NCI-H345 treated with DMSO at 0.1 percent for 48 hours (cell line): ENCODE data around the gene KCNA3.
A peak's percentile ranks its signal among the peaks of the same experiment; 100 is the strongest.
"Not testable (repeated sequence)": the region's sequence is repeated elsewhere in the genome, so short reads cannot be mapped to it uniquely, and the experiment has no call there.

ENCODE experiments used
- DNase-seq: peaks from one replicate; lab custom pipeline; 2025; ENCODE audit not compliant: unreplicated experiment; lab: John Stamatoyannopoulos, UW

Gene KCNA3

DNA sequence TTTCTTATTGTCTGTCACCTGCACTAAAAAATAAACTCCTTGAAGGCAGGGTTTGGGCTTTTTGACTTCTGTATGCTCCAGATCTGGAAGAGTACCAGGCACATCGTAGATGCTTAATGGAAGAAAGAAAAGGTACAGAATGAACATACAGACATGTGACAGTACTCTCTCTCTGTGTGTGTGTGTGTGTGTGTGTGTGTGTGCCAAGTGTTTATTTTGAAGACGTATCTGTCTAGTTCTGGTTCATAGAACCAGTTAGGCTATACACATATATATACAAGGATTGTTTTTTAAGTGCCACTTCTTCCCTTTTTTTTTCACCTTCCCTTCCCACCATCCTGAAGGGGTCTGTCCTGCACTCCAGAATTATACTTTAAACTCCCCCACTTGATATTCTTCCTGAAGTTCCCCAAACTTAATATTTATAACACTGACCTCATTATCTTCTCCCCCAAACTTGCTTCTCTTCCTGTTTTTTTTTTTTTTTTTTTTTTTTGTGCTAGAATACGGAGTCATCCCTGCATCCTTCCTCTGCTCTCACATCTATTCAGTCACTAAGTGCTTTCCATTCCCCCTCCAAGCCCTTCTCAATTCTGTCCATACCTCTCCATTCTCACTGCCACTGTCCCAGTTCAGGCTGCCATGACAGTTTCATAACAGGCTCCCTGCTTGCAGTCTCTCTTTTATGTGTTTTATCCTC, 5.4 kb upstream of the KCNA3 start:
- no peak for DNase-seq

DNA sequence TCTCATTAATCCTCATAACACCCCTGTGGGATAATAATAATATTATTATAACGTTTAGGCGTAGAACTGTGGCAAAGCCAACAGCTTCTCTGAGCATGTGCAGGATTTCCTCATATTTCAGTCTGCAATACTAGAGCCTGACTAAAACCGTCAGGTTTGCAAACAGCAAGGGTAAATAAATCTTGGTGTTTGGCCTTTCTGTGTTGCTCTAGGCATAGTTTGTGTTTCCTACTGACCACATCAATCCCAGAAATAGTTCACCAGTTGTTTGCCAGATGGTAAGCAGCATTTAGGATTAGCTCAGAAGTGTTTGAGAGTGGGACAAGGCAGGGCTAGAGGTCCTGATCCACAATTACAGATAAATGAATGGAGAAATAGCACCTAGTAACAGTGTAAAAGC, 2.8 kb upstream of the KCNA3 start:
- DNase-seq, result peak; percentile 7

DNA sequence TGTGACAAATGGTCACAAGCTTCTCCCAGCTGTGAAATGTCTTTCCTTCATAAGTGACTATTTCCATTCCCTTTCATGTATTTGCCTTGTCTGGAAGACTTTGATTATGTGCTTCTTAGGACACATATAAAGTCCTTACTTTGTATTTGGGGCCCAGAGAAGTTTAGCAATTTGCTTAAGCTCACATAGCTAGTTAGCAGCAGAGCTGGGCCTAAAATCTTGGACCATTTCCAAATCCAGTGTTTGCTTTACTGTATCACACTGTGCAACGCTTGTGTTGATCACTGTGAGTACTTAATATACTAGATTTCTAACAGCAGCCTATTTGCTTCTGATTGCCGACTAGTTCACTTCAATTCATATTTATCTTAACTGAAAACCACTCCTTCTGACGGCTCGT, 2.2 kb upstream of the KCNA3 start:
- peak; percentile 95 for DNase-seq

DNA sequence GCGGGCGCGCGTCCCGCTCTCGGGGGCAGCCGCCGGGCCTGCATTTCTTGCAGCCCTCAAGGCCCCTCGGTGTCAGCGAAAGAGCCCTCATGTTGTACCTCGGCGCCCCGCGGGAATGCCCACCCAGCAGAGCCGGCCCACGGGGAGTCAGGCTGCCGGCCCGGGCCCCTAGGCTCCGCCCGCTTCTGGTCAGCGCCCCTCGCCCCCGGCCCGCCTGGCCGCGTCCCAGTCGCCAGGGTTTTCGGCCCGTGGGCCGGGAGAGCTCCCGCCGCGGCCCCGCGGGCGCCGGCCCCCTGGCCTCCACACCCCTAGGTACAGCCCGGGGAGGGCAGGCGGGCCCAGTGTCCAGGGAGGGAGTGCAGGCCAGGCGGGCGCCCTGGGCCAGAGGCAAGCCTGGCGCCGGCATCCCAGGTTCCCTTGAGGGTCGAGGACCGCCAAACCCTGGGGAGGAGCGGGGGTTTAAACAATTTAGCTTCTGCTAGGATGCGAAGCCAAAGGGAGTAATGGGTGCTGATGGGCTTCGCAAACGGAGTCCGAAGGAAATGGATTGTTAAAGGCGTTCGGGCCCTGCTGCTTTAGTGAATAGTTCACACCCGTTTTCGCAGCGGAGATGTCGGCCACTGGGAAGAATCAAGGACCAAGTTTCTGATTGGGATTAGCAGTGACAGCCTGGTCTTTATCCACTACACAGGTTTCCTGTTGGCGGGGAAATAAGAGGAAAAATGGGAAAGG, 486 bp upstream of the KCNA3 start:
- no peak for DNase-seq

DNA sequence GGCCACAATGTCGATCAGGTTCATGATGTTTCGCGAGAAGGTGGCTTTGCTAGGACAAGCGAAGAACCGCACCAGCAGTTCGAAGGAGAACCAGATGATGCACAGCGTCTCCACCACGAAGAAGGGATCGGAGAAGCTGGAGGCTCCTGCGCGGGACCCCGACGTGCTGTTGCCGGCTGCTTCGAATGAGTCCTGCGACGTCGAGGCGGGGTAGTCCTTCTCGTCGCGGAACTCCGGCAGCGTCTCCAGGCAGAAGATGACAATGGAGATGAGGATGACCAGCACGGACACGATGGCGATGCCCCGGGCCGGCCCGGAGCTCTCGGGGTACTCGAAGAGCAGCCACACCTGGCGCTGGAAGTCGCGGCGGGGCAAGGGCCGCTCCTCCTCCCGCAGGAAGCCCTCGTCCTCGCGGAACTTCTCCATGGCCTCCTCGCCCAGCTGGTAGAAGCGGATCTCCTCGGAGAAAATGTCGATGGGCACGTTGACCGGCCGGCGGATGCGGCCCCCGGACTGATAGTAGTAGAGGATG, 869 bp downstream of the KCNA3 start:
- no peak for DNase-seq

DNA sequence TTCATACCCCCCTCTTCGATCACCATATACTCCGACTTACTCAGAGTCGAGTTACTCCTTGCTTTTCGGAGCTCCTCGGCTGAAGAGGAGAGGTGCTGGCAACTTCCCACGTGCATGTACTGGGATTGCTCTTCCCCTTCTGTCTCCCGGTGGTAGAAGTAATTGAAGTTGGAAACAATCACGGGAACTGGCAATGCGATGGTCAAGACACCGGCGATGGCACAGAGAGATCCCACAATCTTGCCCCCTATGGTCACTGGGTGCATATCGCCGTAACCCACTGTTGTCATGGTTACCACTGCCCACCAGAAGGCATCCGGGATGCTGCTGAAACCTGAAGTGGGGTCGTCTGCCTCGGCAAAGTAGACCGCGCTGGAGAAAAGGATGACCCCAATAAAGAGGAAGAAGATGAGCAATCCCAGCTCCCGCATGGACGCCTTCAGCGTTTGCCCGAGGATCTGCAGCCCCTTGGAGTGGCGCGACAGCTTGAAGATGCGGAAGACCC, 1.5 kb downstream of the KCNA3 start:
- no peak for DNase-seq

DNA sequence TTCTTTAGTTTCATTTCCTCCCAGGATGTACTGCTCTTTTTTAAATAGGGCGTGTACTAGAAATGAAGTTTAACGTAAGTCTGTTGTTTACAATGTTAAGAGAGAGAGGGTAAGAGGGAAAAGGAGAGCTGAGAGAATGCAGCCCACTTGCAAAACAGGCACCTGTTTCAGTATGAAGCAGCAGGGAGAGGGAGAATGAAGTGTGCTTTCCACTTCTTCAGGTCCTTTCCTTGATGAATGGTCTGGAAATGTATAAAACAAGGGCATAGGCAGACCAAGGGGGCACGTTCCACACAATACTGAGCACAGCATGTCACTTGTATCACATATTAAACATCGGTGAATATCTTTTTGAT, 2.0 kb downstream of the KCNA3 start:
- DNase-seq, result no peak

DNA sequence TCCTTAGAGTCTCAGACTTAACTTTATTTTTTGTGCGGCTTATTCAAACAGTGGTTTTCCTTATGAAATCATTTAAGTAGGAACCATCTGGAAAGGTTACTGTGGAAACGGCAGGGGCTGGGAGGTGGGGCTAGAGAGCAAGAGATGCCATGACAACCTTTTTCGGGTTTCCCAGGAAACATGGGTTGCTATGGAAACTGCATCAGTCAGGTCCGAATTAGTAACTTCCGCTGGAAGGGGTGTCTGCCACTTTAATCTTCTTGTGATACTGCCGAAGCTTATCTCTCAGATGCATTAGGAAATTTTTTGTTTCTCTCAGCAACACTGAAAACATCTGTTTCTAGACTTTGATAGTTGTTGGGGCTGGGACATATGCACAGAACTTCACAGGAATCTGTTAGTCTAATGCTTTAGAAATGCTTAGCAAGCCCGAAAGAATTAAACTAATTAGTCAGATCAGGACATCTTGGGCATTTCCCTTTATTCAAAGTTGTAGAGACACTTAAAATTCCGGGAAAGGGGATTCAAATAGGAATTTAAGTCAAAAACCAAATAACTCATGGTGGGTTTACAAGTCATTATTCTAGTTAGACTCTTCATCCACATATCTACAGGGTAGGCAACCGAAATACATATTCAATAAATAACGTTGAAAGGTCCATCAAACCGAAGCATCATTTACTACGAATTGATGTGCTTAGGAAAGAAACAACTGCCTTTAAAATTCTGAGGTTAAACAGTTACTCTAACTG, 2.6 kb downstream of the KCNA3 start:
- no peak for DNase-seq

DNA sequence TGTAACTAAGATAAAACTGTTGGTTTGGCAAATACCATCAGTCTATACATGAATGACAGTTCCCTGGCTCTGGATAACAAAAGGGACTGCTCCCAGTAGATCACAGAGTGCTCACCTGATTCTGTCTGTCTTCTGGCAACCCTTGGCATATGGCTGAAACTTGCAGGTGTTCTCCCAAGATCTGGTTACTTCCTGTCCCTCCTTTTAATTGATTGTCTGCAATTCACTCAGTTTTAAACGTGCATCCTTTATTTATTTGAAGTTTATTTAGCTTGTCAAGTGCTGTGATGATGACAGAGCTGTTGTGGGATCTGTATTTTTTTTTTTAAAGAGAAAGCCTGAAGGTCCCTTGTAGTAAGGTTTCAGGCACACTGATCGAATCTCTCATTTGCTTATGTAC, 3.4 kb downstream of the KCNA3 start:
- no peak for DNase-seq

DNA sequence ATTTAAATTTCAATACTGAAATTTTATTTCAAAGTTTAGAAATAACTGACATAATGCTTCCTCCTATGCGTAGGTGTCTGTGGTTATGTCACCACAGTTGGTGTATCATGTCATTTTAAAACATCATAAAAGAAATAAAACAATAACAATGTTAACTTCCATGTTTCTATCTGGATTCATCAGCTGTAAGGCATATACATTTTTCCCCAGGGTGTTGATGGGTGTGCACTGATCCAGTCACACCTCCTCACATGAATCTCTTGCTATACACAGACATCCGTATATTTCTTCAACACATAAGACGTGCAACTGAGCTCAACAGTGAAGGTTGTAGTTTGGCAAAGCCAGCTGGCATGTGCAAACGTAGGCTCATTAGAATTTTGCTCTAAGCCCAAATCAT, 6.2 kb downstream of the KCNA3 start:
- no peak for DNase-seq

DNA sequence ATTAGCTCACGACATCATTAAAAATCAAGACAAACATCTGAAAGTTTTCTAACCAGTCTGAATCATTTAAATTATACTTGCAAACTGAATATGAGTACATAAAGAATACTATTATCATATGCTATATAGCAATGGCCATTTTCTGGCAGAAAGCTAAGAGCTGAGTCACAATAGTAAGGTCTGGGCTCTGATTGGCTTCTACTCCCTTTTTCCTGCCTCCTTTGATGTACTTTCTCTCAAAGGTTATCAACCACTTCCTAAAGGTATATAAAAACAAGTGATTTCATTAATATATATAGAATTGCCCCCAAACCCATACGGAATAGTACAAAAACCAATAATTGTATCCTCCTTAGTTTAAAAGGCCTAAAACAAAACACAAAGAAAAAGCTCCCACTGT, 7.0 kb downstream of the KCNA3 start:
- no peak for DNase-seq

DNA sequence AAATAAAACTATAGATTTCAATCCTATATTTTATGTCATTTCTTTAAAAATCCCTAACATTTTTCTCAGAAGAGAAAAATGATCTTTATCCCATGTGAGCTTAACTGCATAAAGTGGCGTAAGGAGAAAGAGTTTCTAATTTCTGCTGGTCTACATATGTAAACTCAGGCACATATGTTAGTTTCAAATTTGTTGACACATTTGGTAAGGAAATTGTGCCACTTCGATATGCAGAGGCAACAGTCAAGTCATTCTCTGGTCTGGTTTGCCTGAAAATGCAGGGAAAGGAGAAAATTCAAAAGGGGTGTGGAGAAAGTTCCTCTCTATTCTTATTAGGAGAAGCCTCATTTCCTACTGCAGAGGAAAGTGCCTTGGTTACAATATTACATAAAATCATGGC, 11.5 kb downstream of the KCNA3 start:
- DNase-seq, result no peak

DNA sequence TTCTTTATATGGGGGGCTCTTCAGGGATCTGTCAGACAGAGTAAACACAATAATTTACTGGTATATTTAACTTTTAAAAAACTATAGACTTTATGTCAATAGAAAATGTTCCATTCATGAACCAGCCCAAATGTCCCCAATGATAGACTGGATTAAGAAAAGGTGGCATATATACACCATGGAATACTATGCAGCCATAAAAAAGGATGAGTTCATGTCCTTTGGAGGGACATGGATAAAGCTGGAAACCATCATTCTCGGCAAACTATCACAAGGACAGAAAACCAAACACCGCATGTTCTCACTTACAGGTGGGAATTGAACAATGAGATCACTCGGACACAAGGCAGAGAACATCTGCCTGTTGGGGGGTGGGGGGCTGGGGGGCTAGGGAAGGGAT, 15.2 kb downstream of the KCNA3 start:
- not testable (repeated sequence) for DNase-seq

DNA sequence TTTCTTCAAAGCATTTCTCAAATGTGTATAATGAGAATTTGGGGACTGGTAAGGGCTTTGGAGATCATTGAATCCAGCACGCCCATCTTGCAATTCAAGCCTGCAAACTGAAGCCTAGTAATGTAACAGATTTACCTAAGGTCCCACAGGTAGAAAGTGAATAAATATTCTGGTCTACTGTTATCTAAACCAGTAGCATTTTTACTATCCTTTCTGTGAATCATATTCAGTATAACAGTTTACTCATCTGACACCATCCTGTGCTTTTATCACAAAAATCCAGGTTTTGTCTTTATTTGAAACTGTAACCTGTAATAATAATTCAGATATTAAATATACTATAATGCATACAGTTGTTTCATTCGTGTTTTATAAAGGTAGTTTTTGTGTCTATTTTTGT, 17.4 kb downstream of the KCNA3 start:
- no peak for DNase-seq

DNA sequence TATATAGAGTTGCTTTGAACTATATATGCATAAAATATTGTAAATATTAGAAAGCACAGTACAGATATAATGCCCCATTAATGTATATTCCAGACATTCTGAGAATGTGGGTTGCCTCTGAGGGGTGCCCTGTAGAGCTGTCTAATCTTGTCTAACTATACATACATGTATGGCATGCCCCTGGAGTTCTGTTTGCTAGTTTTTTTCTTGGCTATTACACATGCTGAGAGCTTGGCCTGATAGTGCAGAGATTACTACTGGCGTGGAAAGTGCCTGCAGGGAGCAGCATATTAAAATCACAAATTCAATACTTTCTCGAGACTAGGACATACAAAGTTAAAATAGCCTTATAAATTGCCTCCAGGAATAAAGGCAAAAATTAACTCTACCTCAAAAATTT, 24.1 kb downstream of the KCNA3 start:
- no peak for DNase-seq

DNA sequence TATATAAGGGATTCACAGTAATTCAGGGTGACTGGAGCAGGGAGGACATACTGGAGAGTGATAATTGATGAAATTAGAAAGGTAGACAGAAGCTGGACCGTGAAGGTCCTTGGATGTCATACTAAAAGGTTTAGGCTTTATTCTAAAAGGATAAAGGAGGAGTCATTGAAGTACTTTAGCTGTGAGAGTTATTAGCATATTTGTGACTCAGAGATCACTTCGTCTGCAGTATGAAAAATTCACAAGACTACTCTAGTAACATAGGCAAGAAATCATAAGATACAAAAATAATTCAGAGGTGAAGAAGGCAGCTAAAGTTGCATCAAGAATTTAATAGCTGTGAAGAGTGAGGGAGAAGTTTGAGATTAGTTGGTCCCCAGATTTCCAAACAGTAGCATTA, 26.3 kb downstream of the KCNA3 start:
- no peak for DNase-seq

DNA sequence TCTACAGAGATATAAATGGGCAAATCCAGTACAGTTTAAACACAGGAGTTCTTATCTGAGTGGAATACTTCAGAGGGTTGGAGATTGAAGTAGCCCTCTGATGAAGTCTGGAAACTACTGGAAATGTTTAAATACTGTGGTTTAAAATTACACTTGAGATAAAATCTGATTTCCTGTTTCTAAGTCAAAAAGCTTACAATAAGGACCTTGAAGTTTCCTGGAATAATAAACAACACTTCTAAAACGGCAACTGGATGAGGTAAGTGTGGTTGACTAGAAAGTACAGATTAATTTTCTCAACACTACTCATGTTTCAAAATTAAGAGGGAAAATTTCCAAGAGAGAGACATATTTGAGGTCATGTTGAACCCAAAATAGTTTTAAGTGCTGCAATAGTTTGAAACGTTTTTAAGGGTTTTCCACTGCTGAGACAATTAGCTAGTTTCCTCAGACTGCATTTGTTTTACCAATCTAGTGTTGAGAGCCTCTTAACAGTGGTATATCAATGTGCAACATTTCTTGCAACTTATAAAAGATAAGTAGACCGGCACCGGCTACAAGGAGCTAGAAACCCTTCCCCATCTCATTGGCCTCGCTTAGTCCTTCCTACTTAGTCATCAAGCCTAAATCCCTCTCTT, 27.4 kb downstream of the KCNA3 start:
- DNase-seq, result no peak

DNA sequence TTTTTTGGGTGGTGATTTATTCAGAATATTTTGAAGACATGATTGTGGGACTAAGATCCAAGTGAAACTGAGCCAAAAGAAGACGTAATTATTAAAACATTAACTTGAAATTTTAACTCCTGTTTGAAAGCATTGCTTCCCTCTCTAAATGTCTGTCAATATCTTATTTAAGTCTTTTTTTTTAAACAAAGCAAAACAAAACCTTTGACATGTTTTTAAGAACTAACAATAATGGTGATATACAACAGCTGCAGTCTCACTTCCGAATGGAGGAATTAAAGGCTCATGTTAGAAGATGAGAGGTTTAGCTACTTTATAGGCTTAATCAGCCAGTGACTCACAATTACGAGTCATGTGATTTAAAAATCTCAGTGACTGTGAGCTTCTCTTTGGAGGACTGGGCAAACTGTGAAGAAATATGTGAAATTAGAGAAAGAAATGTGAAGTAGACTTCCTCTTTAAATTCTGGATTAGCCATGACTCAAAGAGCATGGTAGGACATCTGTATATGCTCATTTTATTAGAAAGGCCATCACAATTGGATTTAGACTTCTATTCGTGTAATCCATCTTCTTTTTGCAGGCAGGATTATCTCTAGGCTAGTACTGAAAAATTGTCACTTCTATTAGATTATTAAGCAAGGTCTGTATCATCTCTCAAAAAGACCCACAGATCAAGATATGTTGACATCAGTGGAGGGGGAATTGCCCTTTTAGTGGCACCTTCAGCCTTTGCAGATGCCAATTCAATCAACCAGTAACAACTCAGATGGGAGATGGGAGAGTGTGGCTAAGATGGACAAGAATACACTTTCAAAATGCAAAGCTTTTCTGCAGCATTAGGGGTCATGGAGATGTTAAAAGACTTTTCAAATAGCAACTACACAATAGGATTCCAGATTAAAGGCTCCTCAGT, 28.7 kb downstream of the KCNA3 start:
- no peak for DNase-seq

DNA sequence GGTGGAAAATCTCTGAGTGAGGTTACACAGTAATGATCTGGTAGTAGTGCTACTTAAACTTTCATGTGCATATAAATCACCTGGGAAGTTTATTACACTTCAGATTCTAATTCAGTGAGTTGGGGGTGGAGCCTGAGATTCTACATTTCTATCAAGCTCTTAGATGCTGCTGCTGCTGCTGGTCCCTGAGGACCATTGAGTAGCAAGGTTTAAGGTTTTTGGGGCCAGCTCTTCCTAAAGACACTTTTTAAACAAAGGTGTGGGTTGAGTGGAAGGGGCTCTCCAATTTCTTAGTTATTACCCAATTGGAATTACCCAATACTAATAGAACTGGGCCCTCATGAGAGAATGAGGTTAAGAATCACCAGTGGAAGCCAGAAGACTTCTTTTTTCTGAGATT, 29.5 kb downstream of the KCNA3 start:
- DNase-seq, result no peak

DNA sequence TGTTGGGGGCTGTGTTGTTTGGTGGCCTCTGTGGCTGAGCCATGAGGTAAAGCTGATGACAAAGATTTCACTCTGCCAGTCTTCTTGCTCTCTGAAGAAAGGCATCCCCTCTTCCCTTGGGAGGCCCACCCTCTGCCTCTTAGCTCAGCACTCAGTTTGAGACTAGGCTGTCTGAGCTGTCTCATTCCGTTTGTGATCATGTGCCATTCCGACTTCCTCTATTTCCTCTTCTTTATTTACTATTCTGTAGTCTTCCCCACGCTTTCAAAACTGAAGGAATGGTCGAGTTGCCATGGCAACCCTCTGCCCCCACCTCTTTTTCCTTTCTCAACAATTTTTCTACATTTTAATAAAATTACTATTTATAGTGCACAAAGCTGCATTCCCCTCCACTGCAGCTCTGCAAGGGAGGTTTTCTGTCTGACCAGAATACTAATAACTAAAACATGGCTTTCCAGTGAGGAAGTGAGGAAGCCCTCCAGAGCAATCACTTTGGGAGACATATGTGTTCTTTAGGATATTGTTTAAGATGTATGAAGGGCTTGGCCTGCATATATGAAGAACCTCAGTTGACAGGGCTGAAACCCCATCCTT, 30.8 kb downstream of the KCNA3 start:
- DNase-seq, result no peak
